Measurements from ENCODE around the gene EDARADD. TPM values are rescaled to one million over a fixed set of nuclear protein-coding genes. Genes with fewer than 3 reads are reported as not detected.

Gene EDARADD
- total and polyA plus RNA-seq, 7 experiments from 2014 or later, result 0.38 to 6.6 (median 0.73) TPM; not detected in 2

GRCh38 chr1:236396665-236397043 lies 2.6 kb downstream of the EDARADD start:
- Histone ChIP-seq H3K27me3 (ENCODE audit: control insufficient read depth in 2 of 2, insufficient read depth in 2 of 2, low read length in 2 of 2) (peaks cover 0 to 5% of the 10 kb centered on the region in 2 donors), H3K27ac (ENCODE audit: low read depth, low read length) (no peak overlapping the region), H3K9me3 (ENCODE audit: control insufficient read depth in 2 of 3, low read length in 3 of 3) (no peaks in the 10 kb centered on the region), H3K4me1 (ENCODE audit: control insufficient read depth in 2 of 2, insufficient read depth in 2 of 2, low read length in 2 of 2) (peaks cover 3 to 10% of the 10 kb centered on the region in 2 donors), H3K4me3 (ENCODE audit: low read length) (no peak overlapping the region), H3K36me3 (ENCODE audit: control insufficient read depth in 2 of 3, insufficient read depth in 3 of 3, low read length in 3 of 3) (no peaks in the 10 kb centered on the region)
- ATAC-seq, result no peak
- POLR2A ChIA-PET, result no interaction called here
- Mint-ChIP-seq H3K27ac (peak overlapping the region in 1 of 9 donors; percentile 81), H3K4me3 (peak overlapping the region; percentile 71 to 94 (median 86)), H3K27me3 (peaks cover 28 to 59% (median 51%) of the 10 kb centered on the region in 5 donors), H3K4me1 (peaks cover 15 to 41% (median 22%) of the 10 kb centered on the region in 7 donors), H3K36me3 (peaks cover 0 to 8% (median 3%) of the 10 kb centered on the region in 5 donors), H3K9me3 (no peaks in the 10 kb centered on the region)
- no peak for DNase-seq
- CTCF ChIA-PET, result no interaction called here
- intact Hi-C loops (cut with micrococcal nuclease), result loop anchor here in 1 of 2 donors (5.0 kb wide), 1 partner anchor 206 kb away; the partner anchor contains the start of gene HEATR1

GRCh38 chr1:236397173-236397759 lies 3.2 kb downstream of the EDARADD start:
- Mint-ChIP-seq H3K4me1 (peaks cover 15 to 41% (median 22%) of the 10 kb centered on the region in 7 donors), H3K4me3 (peak overlapping the region in 3 of 10 donors; percentile 10 to 86 (median 39))

GRCh38 chr1:236398538-236398937 lies 4.5 kb downstream of the EDARADD start:
- Histone ChIP-seq H3K4me1 (ENCODE audit: control insufficient read depth in 2 of 2, insufficient read depth in 2 of 2, low read length in 2 of 2) (peaks cover 3 to 10% of the 10 kb centered on the region in 2 donors), H3K4me3 (ENCODE audit: low read length) (no peak overlapping the region), H3K9me3 (ENCODE audit: control insufficient read depth in 2 of 3, low read length in 3 of 3) (no peaks in the 10 kb centered on the region), H3K27ac (ENCODE audit: low read depth, low read length) (no peak overlapping the region), H3K36me3 (ENCODE audit: control insufficient read depth in 2 of 3, insufficient read depth in 3 of 3, low read length in 3 of 3) (no peaks in the 10 kb centered on the region), H3K27me3 (ENCODE audit: control insufficient read depth in 2 of 2, insufficient read depth in 2 of 2, low read length in 2 of 2) (peaks cover 0 to 5% of the 10 kb centered on the region in 2 donors)
- POLR2A ChIA-PET, result no interaction called here
- H3K4me3 Mint-ChIP-seq, result peak overlapping the region in 1 of 10 donors; percentile 29
- CTCF ChIA-PET, result no interaction called here
- intact Hi-C loops (cut with micrococcal nuclease), result loop anchor here in 1 of 2 donors (5.0 kb wide), 1 partner anchor 204 kb away; the partner anchor contains the start of gene HEATR1
- DNase-seq (no peak), ATAC-seq (no peak)
- H3K27ac Mint-ChIP-seq, result no peak overlapping the region
- H3K9me3 Mint-ChIP-seq, result no peaks in the 10 kb centered on the region
- H3K27me3 Mint-ChIP-seq, result peaks cover 28 to 48% (median 45%) of the 10 kb centered on the region in 5 donors
- peaks cover 15 to 37% (median 22%) of the 10 kb centered on the region in 7 donors for H3K4me1 Mint-ChIP-seq
- H3K36me3 Mint-ChIP-seq, result peaks cover 0 to 8% (median 3%) of the 10 kb centered on the region in 5 donors

More at GRCh38 chr1:236397173-236397759, 3.2 kb downstream of the EDARADD start:
- peaks cover 0 to 8% (median 3%) of the 10 kb centered on the region in 5 donors for H3K36me3 Mint-ChIP-seq
- DNase-seq (no peak), ATAC-seq (no peak)
- POLR2A ChIA-PET, result no interaction called here
- H3K27ac Mint-ChIP-seq, result no peak overlapping the region
- no peaks in the 10 kb centered on the region for H3K9me3 ChIP-seq (ENCODE audit: control insufficient read depth in 2 of 3, low read length in 3 of 3)
- H3K36me3 ChIP-seq (ENCODE audit: control insufficient read depth in 2 of 3, insufficient read depth in 3 of 3, low read length in 3 of 3), result no peaks in the 10 kb centered on the region
- H3K27me3 ChIP-seq (ENCODE audit: control insufficient read depth in 2 of 2, insufficient read depth in 2 of 2, low read length in 2 of 2), result peaks cover 0 to 5% of the 10 kb centered on the region in 2 donors
- H3K4me1 ChIP-seq (ENCODE audit: control insufficient read depth in 2 of 2, insufficient read depth in 2 of 2, low read length in 2 of 2), result peaks cover 3 to 10% of the 10 kb centered on the region in 2 donors
- peaks cover 28 to 55% (median 49%) of the 10 kb centered on the region in 5 donors for H3K27me3 Mint-ChIP-seq
- H3K27ac ChIP-seq (ENCODE audit: low read depth, low read length), result no peak overlapping the region
- H3K4me3 ChIP-seq (ENCODE audit: low read length), result no peak overlapping the region
- H3K9me3 Mint-ChIP-seq, result no peaks in the 10 kb centered on the region
- intact Hi-C loops (cut with micrococcal nuclease), result loop anchor here in 1 of 2 donors (5.0 kb wide), 1 partner anchor 205 kb away; the partner anchor contains the start of gene HEATR1
- CTCF ChIA-PET, result no interaction called here

- Histone ChIP-seq H3K4me1 (ENCODE audit: control insufficient read depth in 2 of 2, insufficient read depth in 2 of 2, low read length in 2 of 2) (peaks cover 0 to 3% of the 10 kb centered on the region in 2 donors), H3K9me3 (ENCODE audit: control insufficient read depth in 2 of 3, low read length in 3 of 3) (no peaks in the 10 kb centered on the region), H3K36me3 (ENCODE audit: control insufficient read depth in 2 of 3, insufficient read depth in 3 of 3, low read length in 3 of 3) (no peaks in the 10 kb centered on the region), H3K4me3 (ENCODE audit: low read length) (no peak overlapping the region), H3K27me3 (ENCODE audit: control insufficient read depth in 2 of 2, insufficient read depth in 2 of 2, low read length in 2 of 2) (no peaks in the 10 kb centered on the region), H3K27ac (ENCODE audit: low read depth, low read length) (no peak overlapping the region)
- ChIA-PET CTCF (interaction anchor here (1.0 kb wide), 1 partner anchor 11 kb away, joined by 4 read pairs; no protein-coding TSS in a partner anchor), POLR2A (no interaction called here)
- H3K9me3 Mint-ChIP-seq, result no peaks in the 10 kb centered on the region
- H3K4me3 Mint-ChIP-seq, result no peak overlapping the region
- intact Hi-C loops (cut with micrococcal nuclease), result no loop called here
- H3K36me3 Mint-ChIP-seq, result peaks cover 0 to 5% (median 3%) of the 10 kb centered on the region in 5 donors
- H3K27ac Mint-ChIP-seq, result no peak overlapping the region
- H3K4me1 Mint-ChIP-seq, result peaks cover 8 to 25% (median 11%) of the 10 kb centered on the region in 7 donors
- DNase-seq (no peak), ATAC-seq (no peak)
- peaks cover 24 to 33% (median 32%) of the 10 kb centered on the region in 5 donors for H3K27me3 Mint-ChIP-seq
These were observed 6.0 kb downstream of the EDARADD start for GRCh38 chr1:236400061-236400603.

- ChIA-PET POLR2A (no interaction called here), CTCF (no interaction called here)
- DNase-seq, result no peak
- no peak overlapping the region for H3K4me3 ChIP-seq (ENCODE audit: low read length)
- ATAC-seq, result no peak
- no peaks in the 10 kb centered on the region for H3K9me3 ChIP-seq (ENCODE audit: control insufficient read depth in 2 of 3, low read length in 3 of 3)
- H3K4me1 ChIP-seq (ENCODE audit: control insufficient read depth in 2 of 2, insufficient read depth in 2 of 2, low read length in 2 of 2), result peaks cover 0 to 3% of the 10 kb centered on the region in 2 donors
- no peaks in the 10 kb centered on the region for H3K9me3 Mint-ChIP-seq
- H3K27me3 ChIP-seq (ENCODE audit: control insufficient read depth in 2 of 2, insufficient read depth in 2 of 2, low read length in 2 of 2), result no peaks in the 10 kb centered on the region
- no peaks in the 10 kb centered on the region for H3K36me3 ChIP-seq (ENCODE audit: control insufficient read depth in 2 of 3, insufficient read depth in 3 of 3, low read length in 3 of 3)
- peaks cover 0 to 17% (median under 1%) of the 10 kb centered on the region in 7 donors for H3K4me1 Mint-ChIP-seq
- intact Hi-C loops (cut with micrococcal nuclease), result no loop called here
- no peak overlapping the region for H3K27ac ChIP-seq (ENCODE audit: low read depth, low read length)
- no peak overlapping the region for H3K4me3 Mint-ChIP-seq
- H3K27ac Mint-ChIP-seq, result no peak overlapping the region
- H3K27me3 Mint-ChIP-seq, result peaks cover 15 to 23% (median 22%) of the 10 kb centered on the region in 5 donors
- peaks cover 0 to 4% (median 0%) of the 10 kb centered on the region in 5 donors for H3K36me3 Mint-ChIP-seq
These were observed 7.6 kb downstream of the EDARADD start for GRCh38 chr1:236401698-236402097.

- POLR2A ChIA-PET, result no interaction called here
- H3K4me1 ChIP-seq (ENCODE audit: control insufficient read depth in 2 of 2, insufficient read depth in 2 of 2, low read length in 2 of 2), result no peaks in the 10 kb centered on the region
- CTCF ChIA-PET, result no interaction called here
- no peak for ATAC-seq
- no peaks in the 10 kb centered on the region for H3K36me3 Mint-ChIP-seq
- no peaks in the 10 kb centered on the region for H3K9me3 Mint-ChIP-seq
- H3K27ac Mint-ChIP-seq, result no peak overlapping the region
- H3K27me3 Mint-ChIP-seq, result peaks cover 2 to 12% (median 6%) of the 10 kb centered on the region in 5 donors
- intact Hi-C loops (cut with micrococcal nuclease), result no loop called here
- H3K4me1 Mint-ChIP-seq, result peaks cover 0 to 10% (median 0%) of the 10 kb centered on the region in 7 donors
- no peak overlapping the region for H3K27ac ChIP-seq (ENCODE audit: low read depth, low read length)
- DNase-seq, result no peak
- H3K36me3 ChIP-seq (ENCODE audit: control insufficient read depth in 2 of 3, insufficient read depth in 3 of 3, low read length in 3 of 3), result no peaks in the 10 kb centered on the region
- H3K4me3 Mint-ChIP-seq, result no peak overlapping the region
- H3K4me3 ChIP-seq (ENCODE audit: low read length), result no peak overlapping the region
- no peaks in the 10 kb centered on the region for H3K27me3 ChIP-seq (ENCODE audit: control insufficient read depth in 2 of 2, insufficient read depth in 2 of 2, low read length in 2 of 2)
- H3K9me3 ChIP-seq (ENCODE audit: control insufficient read depth in 2 of 3, low read length in 3 of 3), result no peaks in the 10 kb centered on the region
These were observed 10.0 kb downstream of the EDARADD start for GRCh38 chr1:236403905-236404696.
